CD4-positive, alpha-beta T cell treated with Interleukin-15 for 1 hour (primary cell): ENCODE data around the gene CERS5.
"Not testable (repeated sequence)": the region's sequence is repeated elsewhere in the genome, so short reads cannot be mapped to it uniquely, and the experiment has no call there.

Source experiments
- DNase-seq: peaks from one replicate; pipeline ENCODE4 v3.0.0-alpha.2; 2020

Gene CERS5

DNA sequence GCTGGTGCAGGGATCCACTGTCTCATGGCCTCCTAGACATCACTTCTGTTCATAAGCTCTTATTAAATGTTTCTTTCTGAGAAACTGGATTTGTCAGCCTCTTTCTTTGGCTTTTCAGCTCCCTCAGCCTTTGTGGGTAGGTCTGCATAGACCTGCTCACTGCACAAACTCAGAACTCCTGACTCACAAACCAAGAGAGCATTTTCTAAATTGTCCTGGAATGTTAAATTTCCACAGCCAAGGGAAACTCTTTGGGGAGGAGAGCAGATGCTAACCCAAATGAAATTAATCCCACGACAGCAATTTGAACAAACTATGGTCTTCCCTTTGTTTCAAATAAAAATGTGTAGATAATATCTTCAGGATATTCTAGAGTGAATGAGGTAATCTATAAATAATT, 19.5 kb upstream of the CERS5 start:
- DNase-seq, result no peak

- DNase-seq, result no peak
Observed at GRCh38 chr12:50185970-50186663, 18.9 kb upstream of the CERS5 start.

DNA sequence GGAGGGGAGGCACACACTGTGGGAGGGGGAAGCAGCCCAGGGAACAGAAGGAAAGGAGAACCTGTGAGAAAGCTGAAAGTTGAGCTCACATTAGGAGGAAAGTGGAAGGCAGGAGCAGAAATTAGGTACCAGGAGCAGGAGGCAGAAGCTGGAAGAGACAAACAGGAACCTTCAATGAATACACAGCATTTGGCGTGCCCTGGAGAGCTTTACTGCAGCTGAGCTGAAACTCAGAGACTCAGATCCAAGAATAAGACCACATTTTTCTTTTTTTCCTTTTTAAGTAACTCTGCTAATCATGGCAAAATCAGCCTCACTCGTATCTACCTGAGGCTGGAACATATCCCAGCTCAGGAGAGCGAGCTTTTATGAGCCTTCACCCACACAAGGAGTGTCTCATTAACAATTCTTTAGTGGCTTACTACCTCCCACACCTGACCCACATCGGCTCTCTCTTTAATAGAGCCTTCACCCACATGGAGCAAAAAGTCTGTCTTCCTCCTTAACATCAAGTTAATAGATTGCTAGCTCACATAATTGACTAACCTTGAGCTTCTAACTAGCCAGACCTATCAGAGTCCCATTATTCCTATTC, 18.2 kb upstream of the CERS5 start:
- no peak for DNase-seq

GRCh38 chr12:50184261-50184660, 17.1 kb upstream of the CERS5 start:
- DNase-seq, result no peak

DNA sequence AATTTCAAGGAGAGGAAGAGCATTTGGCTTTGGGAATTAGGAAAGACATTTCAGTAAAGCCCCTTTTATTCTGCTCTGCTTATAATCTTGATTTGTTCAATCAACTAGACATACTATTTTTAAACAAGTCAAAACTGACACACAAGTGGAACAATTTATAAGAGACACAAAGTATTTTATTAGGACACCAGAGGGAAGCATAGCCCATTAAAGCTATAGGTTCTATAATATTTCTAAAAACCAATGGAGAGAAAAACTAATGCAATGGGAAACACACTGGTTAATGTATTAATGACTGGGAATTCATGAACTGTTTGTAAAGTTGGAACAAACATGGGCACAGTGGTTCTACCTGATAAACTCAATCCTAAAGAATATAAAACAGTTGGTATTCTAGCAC, 15.3 kb upstream of the CERS5 start:
- no peak for DNase-seq

- no peak for DNase-seq
Observed at GRCh38 chr12:50181691-50182090, 14.5 kb upstream of the CERS5 start.

GRCh38 chr12:50175716-50176026, 8.5 kb upstream of the CERS5 start:
- DNase-seq, result no peak

- no peak for DNase-seq
Observed at GRCh38 chr12:50174971-50175715, 8.0 kb upstream of the CERS5 start.

DNA sequence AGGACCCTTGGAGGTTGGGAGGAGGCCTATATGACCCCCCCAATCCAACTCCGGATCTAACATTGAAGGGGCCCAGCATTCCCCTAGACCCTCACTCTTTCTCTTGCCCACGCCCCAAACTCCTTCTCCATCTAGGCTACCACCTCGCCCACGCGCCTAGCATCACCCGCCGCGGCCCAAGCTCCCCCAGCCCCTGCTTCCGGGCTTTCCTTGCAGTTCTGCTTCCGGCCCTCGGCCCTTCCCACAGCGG, 445 bp downstream of the CERS5 start:
- DNase-seq, result no peak

DNA sequence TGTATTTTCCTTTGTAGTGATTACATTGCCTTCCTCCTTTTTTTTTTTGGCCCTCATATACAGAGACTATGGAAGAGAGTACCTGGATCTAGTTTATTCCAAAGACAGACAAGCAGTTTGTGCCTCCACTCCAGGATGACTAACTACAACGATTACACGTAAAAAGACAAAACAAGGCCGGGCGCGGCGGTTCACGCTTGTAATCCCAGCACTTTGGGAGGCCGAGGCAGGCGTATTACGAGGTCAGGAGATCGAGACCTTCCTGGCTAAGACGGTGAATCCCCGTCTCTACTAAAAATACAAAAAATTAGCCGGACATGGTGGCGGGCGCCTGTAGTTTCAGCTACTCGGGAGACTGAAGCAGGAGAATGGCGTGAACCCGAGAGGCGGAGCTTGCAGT, 2.2 kb downstream of the CERS5 start:
- no peak for DNase-seq

DNA sequence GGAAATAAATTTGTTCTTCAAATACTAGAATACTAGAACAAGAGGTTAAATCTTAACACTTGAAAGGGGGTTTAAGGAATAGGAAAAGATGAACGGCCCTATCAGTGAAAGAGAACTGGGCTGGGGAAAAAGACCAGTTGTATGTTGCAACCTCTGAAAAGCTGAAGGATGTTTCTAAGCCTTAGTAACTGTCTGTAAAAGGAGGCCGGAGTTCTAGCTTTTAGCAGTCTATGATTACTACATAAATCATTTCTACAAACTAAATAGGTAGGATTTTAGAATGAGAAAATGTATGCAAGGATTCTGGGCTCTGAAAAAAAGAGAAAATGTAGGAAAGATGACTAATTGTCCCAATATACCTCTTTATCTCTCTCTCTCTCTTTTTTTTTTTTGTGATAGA, 4.9 kb downstream of the CERS5 start:
- no peak for DNase-seq

DNA sequence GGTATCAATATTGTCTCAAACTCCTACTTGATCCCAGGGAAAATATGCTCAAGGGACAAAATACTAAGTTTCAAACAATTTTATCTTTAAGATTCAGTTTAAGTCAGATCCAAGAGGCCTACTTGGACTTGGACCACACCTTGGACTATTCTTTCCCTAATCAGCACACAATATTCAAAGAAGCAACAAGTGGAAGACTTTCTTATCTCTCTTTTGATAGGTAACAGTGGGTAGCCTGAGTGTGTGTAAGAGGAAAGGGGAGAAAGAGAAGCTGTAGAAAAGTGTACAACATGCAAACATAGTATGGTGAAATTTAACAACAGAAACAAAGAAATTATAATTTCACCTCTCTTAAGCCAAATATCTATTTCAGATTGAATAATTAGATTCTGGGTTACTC, 6.5 kb downstream of the CERS5 start:
- no peak for DNase-seq

GRCh38 chr12:50157259-50157658, 9.9 kb downstream of the CERS5 start:
- no peak for DNase-seq

GRCh38 chr12:50156641-50157040, 10.5 kb downstream of the CERS5 start:
- no peak for DNase-seq

DNA sequence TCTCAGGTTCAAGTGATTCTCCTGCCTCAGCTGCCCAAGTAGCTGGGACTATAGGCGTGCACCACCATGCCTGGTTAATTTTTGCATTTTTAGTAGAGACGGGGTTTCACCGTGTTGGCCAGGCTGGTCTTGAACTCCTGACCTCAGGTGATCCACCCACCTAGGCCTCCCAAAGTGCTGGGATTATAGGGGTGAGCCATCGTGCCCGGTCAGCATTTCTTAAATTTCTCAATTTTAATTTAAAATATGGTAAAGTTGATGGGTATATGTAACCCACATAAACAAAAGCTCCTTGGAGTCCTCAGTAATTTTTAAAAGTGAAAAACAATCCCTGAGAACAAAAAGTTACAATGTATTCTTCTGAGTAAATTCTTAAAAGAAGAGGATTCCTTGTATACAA, 12.2 kb downstream of the CERS5 start:
- DNase-seq, result not testable (repeated sequence)

DNA sequence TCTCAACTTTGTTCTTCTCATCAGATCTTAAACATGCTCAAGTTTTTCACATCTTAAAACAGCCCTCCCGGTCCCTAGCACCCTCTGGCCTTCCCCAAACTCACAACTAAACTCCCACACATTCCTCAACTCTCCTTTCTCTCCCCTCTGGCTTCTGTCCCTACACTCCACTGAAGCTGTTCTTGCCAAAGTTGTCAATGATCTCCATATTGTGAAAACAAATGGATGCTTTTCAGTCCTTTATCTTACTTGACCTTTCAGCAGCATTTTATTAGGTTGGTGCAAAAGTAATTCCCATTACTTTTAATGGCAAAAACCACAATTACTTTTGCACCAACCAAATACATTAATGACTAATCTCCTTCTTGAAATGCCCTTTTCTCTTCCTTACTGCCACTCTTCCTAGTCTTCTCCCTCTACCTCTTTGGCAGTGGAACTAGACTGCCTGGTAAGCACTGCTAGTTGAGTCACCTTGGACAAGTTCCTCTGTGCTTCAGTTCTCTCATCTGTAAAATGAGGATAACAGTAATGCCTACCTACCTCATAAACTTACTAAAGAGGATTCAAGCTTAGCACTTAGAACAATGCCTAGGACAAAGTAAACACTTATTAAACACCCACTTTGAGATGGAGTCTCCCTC, 16.0 kb downstream of the CERS5 start:
- DNase-seq, result no peak

DNA sequence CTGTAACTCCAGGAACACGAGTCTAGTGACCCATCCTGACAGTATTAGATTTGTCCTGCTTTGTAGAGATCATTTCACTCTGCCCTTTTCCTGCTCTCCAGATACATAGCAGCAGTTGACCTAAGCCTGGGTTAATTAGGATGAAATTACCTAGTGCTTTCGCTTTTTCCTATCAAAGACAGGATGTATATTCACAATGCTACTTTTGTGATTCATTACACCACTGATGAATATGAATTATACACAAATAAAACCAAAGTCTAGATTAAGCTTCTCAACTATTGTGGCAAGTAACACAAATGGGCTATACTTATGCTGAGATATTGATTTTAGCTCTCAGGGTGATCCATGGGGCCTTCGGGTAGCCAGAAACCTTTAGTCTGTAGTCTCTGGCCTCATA, 17.9 kb downstream of the CERS5 start:
- no peak for DNase-seq

- not testable (repeated sequence) for DNase-seq
Observed at GRCh38 chr12:50148011-50148410, 19.2 kb downstream of the CERS5 start.

DNA sequence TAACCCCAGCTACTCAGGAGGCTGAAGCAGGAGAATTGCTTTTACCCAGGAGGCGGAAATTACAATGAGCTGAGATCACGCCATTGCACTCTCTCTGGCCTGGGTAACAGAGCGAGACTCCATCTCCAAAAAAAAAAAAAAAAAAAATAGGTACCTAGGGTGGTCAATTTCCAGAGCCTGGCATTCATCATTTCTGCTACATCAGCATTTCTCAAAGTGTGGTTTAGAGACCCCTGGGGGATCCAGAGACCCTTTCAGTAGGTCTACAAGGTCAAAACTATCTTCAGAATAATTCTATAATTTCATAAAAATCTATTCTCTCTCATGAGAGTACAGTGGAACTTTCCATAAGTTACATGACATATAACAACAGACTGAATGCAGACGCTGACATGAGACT, 19.9 kb downstream of the CERS5 start:
- no peak for DNase-seq

GRCh38 chr12:50145439-50145838, 21.7 kb downstream of the CERS5 start:
- no peak for DNase-seq

DNA sequence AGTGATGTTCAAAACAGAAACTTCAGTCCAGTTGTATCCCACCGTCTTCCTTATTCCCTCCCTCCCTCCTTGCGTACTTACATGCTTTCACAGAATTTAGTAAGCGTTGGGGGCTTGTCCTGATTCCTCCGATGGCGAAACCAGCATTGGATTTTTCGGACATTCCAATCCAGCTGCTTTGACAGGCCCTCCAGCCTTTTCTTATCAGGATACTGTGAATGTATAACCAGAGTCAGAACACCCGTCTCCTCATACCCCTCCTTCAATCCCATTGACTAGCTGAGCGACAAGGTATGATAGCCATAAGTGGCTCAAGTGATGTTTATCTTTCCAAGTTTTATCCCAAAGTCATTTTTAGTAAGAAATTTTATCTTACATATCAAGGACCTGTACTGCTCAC, 24.2 kb downstream of the CERS5 start:
- DNase-seq, result no peak

DNA sequence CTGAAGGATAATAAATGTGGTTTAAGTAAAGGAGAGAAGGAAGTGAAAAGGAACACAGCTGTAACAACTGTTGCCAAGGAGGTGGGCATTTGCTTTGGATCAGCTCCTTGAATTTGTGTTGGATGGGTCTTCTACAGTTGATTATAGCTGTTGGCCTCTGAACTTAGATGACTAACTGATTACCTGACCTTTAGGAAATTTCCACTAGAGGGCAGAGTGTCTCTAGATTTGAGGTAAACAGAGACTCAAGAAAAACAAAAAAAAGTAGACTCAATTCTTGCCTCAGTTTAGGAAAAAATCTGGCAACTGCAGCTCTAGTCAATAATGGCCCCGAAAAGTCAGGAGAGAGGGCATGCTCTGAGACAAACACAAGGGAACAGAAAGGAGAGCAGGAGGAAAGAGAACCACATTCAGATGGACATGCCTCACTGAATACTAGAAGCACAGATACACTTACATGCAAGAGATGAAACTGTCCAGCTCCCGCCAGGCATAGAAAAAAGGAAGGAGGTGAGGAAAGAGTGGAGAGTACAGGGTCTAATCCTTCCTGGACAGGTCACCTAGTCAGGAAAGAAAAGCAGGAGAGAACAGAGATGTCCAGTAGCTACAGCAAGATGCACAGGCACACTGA, 34.5 kb downstream of the CERS5 start:
- DNase-seq, result no peak

GRCh38 chr12:50129290-50129689, 37.9 kb downstream of the CERS5 start:
- no peak for DNase-seq

GRCh38 chr12:50127546-50127945, 39.6 kb downstream of the CERS5 start:
- DNase-seq, result no peak
